Keratinocyte (primary cell): Measurements from ENCODE around the gene HOMER2. TPM values are rescaled to one million over a fixed set of nuclear protein-coding genes. Genes with fewer than 3 reads are reported as not detected.

Experiments
- DNase-seq: peaks from one replicate; pipeline ENCODE4 v3.0.0-alpha.2; 2011; ENCODE audit warnings: low read depth, missing footprints, low spot score
- FAIRE-seq: peaks from 2 replicates; lab custom pipeline; 2011; peaks lifted over from hg19 to GRCh38; lab: Jason Lieb, UNC
- H2AFZ ChIP-seq: 2 replicates; pipeline ENCODE4 v1.6.0; 2012; ENCODE audit warnings: low read length, control low read depth, inconsistent platforms; ENCODE audit not compliant: control insufficient read depth
- H3K27ac ChIP-seq: 2 replicates; pipeline ENCODE4 v1.5.1; 2011; ENCODE audit warnings: low read length; ENCODE audit not compliant: control insufficient read depth, insufficient read depth
- H3K27me3 ChIP-seq: 3 replicates; pipeline ENCODE4 v1.6.0; 2011; ENCODE audit warnings: low read length; ENCODE audit not compliant: control insufficient read depth, insufficient read depth; ENCODE audit errors: extremely low read depth
- H3K36me3 ChIP-seq, 2 experiments: 2 replicates in 1 of 2; 3 replicates in 1 of 2; pipeline ENCODE4 v1.5.1; 2011; ENCODE audit warnings: low read length in 2 of 2, mild to moderate bottlenecking in 1 of 2; ENCODE audit not compliant: control insufficient read depth in 2 of 2, insufficient read depth in 2 of 2; ENCODE audit errors: extremely low read depth in 1 of 2
- H3K4me1 ChIP-seq: 3 replicates; pipeline ENCODE4 v1.5.1; 2011; ENCODE audit warnings: low read length; ENCODE audit not compliant: control insufficient read depth, insufficient read depth; ENCODE audit errors: extremely low read depth
- H3K4me2 ChIP-seq: 3 replicates; pipeline ENCODE4 v1.6.0; 2011; ENCODE audit warnings: low read depth, low read length; ENCODE audit not compliant: control insufficient read depth, insufficient read depth; ENCODE audit errors: extremely low read depth
- H3K4me3 ChIP-seq, 3 experiments: fragments of 200-600 bp in 1 of 3; sonication (generic) in 1 of 3; 2 replicates in 2 of 3; 3 replicates in 1 of 3; pipeline ENCODE4 v1.5.1; 2011 to 2016; ENCODE audit warnings: low read length in 3 of 3, mild to moderate bottlenecking in 3 of 3, control low read depth in 2 of 3, inconsistent platforms in 1 of 3, low read depth in 1 of 3, mixed read lengths in 1 of 3, mixed run types in 1 of 3, moderate library complexity in 1 of 3; ENCODE audit not compliant: control insufficient read depth in 2 of 3, insufficient read depth in 2 of 3; ENCODE audit errors: extremely low read depth in 1 of 3
- H3K79me2 ChIP-seq: 2 replicates; pipeline ENCODE4 v1.6.0; 2012; ENCODE audit warnings: low read length; ENCODE audit not compliant: control insufficient read depth, insufficient read depth
- H3K9ac ChIP-seq: 3 replicates; pipeline ENCODE4 v1.6.0; 2011; ENCODE audit warnings: low read length; ENCODE audit not compliant: control insufficient read depth, insufficient read depth; ENCODE audit errors: extremely low read depth
- H3K9me1 ChIP-seq: 3 replicates; pipeline ENCODE4 v1.6.0; 2011; ENCODE audit warnings: low read length; ENCODE audit not compliant: control insufficient read depth, insufficient read depth; ENCODE audit errors: extremely low read depth
- H3K9me3 ChIP-seq: 2 replicates; pipeline ENCODE4 v1.5.1; 2012; ENCODE audit warnings: low read depth, low read length; ENCODE audit not compliant: control insufficient read depth
- H4K20me1 ChIP-seq: 3 replicates; pipeline ENCODE4 v1.6.0; 2011; ENCODE audit warnings: low read length; ENCODE audit not compliant: control insufficient read depth, insufficient read depth; ENCODE audit errors: extremely low read depth
- EZH2 ChIP-seq: IDR thresholded peaks from one replicate; pipeline ENCODE4 v1.6.1; 2012; ENCODE audit warnings: inconsistent platforms, mild to moderate bottlenecking, low read length, moderate library complexity
- dilution Hi-C: fragments of 300-500 bp; cut with MboI; formaldehyde crosslinking; loops from one replicate; pipeline ENCODE4 v1.7.0; 2020; ENCODE audit warnings: low sequenced_read_pairs; ENCODE audit not compliant: extremely low pct_ligation_motif_present
- polyA plus RNA-seq, 5 experiments: library from polyadenylated mRNA; depleted of rRNA in 3 of 5; stranded (reverse) in 3 of 5; stranded (forward) in 1 of 5; unstranded in 1 of 5; fragments of >200 nt; gene quantifications; 1 replicate in 1 of 5; 2 replicates in 3 of 5; 3 replicates in 1 of 5; pipeline versions ENCODE4 v1.2.1 to v1.2.3, GENCODE V29; 2011 to 2012; ENCODE audit warnings: missing spikeins in 2 of 5, low read depth in 1 of 5, low replicate concordance in 1 of 5
- TF ChIP-seq, protein P1 (sequence below), 3 experiments: IDR thresholded peaks in 1 of 3; conservative IDR thresholded peaks in 1 of 3; optimal IDR thresholded peaks in 1 of 3; 2 replicates in 2 of 3; 3 replicates in 1 of 3; pipeline versions ENCODE3 to v1.5.1; 2011; ENCODE audit warnings: low read length in 3 of 3, mild to moderate bottlenecking in 3 of 3, moderate library complexity in 2 of 3, control low read depth in 1 of 3, inconsistent platforms in 1 of 3; ENCODE audit not compliant: insufficient read depth in 2 of 3; ENCODE audit errors: extremely low read depth in 1 of 3

Gene HOMER2
- polyA plus RNA-seq, 1 donor (not counting 4 experiments of a cell fraction or from before 2014, with no cell fraction given) = 12.4 TPM

DNA sequence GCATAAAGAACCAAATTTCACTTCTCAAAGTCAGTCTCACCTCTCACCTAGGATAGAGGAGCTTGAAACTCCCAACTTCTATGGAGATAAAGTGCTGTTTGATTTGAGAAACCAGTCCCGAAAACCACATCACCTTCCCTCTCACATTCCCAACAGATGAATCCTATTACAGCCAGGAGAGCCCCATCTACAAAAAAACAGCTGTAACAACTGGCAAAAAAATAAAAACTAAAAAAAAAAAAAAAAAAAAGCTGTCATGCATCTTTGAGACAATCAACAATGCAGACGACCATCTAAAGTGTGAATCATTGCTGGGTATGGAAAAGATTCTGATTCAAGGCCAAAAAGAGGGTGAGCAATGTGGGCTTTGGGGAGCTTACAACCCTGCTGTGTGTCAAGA is 23.8 kb downstream of the HOMER2 start:
- H3K4me1 ChIP-seq = no peaks in the 10 kb centered on the region
- dilution Hi-C loops = no loop called here
- H2AFZ ChIP-seq = no peak overlapping the region

DNA sequence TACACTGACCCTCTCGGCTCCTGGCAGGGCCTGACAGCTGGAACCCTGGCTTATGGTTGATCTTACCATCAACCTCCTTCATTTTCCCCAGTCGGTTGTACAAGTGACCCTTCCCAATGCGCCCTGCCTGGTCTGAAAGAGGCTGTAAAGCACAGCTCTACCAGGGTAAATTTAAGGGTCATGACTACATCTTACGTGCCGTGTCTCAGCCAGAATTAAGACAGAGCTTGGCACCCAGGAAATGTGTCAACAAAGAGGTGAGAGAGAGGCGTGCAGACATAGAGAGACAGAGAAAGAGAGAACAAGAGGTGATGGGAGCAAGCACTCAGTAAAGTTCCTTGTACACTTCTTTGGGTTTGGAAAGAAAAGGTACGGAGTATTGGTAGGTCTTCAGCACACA is 28.8 kb downstream of the HOMER2 start:
- no peaks in the 10 kb centered on the region for H3K27me3 ChIP-seq
- no peaks in the 10 kb centered on the region for H3K36me3 ChIP-seq
- no peak overlapping the region for H3K4me3 ChIP-seq
- no peaks in the 10 kb centered on the region for H4K20me1 ChIP-seq
- no peaks in the 10 kb centered on the region for H3K4me1 ChIP-seq
- DNase-seq = no peak
- H3K27ac ChIP-seq = no peak overlapping the region
- no peak for TF ChIP-seq EZH2
- TF ChIP-seq, protein P1, sequence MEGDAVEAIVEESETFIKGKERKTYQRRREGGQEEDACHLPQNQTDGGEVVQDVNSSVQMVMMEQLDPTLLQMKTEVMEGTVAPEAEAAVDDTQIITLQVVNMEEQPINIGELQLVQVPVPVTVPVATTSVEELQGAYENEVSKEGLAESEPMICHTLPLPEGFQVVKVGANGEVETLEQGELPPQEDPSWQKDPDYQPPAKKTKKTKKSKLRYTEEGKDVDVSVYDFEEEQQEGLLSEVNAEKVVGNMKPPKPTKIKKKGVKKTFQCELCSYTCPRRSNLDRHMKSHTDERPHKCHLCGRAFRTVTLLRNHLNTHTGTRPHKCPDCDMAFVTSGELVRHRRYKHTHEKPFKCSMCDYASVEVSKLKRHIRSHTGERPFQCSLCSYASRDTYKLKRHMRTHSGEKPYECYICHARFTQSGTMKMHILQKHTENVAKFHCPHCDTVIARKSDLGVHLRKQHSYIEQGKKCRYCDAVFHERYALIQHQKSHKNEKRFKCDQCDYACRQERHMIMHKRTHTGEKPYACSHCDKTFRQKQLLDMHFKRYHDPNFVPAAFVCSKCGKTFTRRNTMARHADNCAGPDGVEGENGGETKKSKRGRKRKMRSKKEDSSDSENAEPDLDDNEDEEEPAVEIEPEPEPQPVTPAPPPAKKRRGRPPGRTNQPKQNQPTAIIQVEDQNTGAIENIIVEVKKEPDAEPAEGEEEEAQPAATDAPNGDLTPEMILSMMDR (optimal IDR thresholded peaks at IDR 0.05 in 1 of 3, IDR thresholded peaks at IDR 0.05 in 1 of 3, conservative IDR thresholded peaks at IDR 0.05 in 1 of 3; ENCODE audit: extremely low read depth in 1 of 3, insufficient read depth in 2 of 3, low read length in 3 of 3) = no peak
- H3K9ac ChIP-seq = no peak overlapping the region
- no peak for FAIRE-seq
- no peaks in the 10 kb centered on the region for H3K9me3 ChIP-seq
- no peak overlapping the region for H3K4me2 ChIP-seq
- H2AFZ ChIP-seq = no peak overlapping the region
- peaks cover 2% of the 10 kb centered on the region for H3K9me1 ChIP-seq
- dilution Hi-C loops = no loop called here
- H3K79me2 ChIP-seq = no peaks in the 10 kb centered on the region

More for the DNA sequence above, 23.8 kb downstream of the HOMER2 start:
- Histone ChIP-seq H3K27me3 (no peaks in the 10 kb centered on the region), H4K20me1 (no peaks in the 10 kb centered on the region), H3K36me3 (no peaks in the 10 kb centered on the region), H3K4me3 (no peak overlapping the region), H3K9ac (no peak overlapping the region), H3K9me1 (no peaks in the 10 kb centered on the region), H3K9me3 (no peaks in the 10 kb centered on the region), H3K4me2 (no peak overlapping the region), H3K27ac (no peak overlapping the region), H3K79me2 (no peaks in the 10 kb centered on the region)
- FAIRE-seq = no peak
- no peak for TF ChIP-seq EZH2
- TF ChIP-seq, protein P1 (optimal IDR thresholded peaks at IDR 0.05 in 1 of 3, IDR thresholded peaks at IDR 0.05 in 1 of 3, conservative IDR thresholded peaks at IDR 0.05 in 1 of 3; ENCODE audit: extremely low read depth in 1 of 3, insufficient read depth in 2 of 3, low read length in 3 of 3) = no peak
- DNase-seq = no peak
